B cell (primary cell): ENCODE data around the gene PLEKHH2. TPM values are rescaled to one million over a fixed set of nuclear protein-coding genes. Genes with fewer than 3 reads are reported as not detected.

Experiments used
- ATAC-seq: fragments of 200-7000 bp; cut with Tn5 transposase; one replicate; pipeline ENCODE4 v1.10.0; 2021; ENCODE audit warnings: low read depth, mild to moderate bottlenecking, moderate number of reproducible peaks, moderate library complexity
- CTCF ChIA-PET: fragments of 350-600 bp; sonication (Branson Sonifier 250); formaldehyde crosslinking; loops from one replicate; lab custom pipeline; 2021; ENCODE audit warnings: antibody characterized with exemption, inconsistent platforms; lab: Charles Lee
- POLR2A ChIA-PET: fragments of 350-600 bp; sonication (Branson Sonifier 250); formaldehyde crosslinking; loops from one replicate; lab custom pipeline; 2021; ENCODE audit warnings: antibody characterized with exemption; lab: Charles Lee
- DNase-seq: peaks from one replicate; pipeline ENCODE4 v3.0.0; 2013
- H2AFZ ChIP-seq: 2 replicates; pipeline ENCODE4 v1.6.1; 2012; ENCODE audit warnings: mild to moderate bottlenecking, low read depth, low read length; ENCODE audit not compliant: insufficient read depth, poor library complexity, severe bottlenecking
- H3K27ac ChIP-seq, 2 donors: 1 replicate in 1 of 2; 2 replicates in 1 of 2; pipeline ENCODE4 v1.5.1; 2012 to 2013; ENCODE audit warnings: low read length in 2 of 2, mild to moderate bottlenecking in 2 of 2, moderate library complexity in 1 of 2
- H3K27me3 ChIP-seq, 4 experiments: fragments of 200-600 bp in 1 of 4; sonication (generic) in 1 of 4; replicated peaks in 1 of 4; 1 replicate in 2 of 4; 2 replicates in 2 of 4; pipeline versions ENCODE4 v1.6.1 to v1.7.0; 2013 to 2016; ENCODE audit warnings: low read length in 3 of 4, mild to moderate bottlenecking in 2 of 4, mixed read lengths in 1 of 4, moderate library complexity in 1 of 4; ENCODE audit not compliant: insufficient read depth in 4 of 4, control insufficient read depth in 3 of 4; ENCODE audit errors: control extremely low read depth in 1 of 4
- H3K36me3 ChIP-seq, 2 experiments: replicated peaks in 1 of 2; 1 replicate in 1 of 2; 2 replicates in 1 of 2; pipeline versions ENCODE4 v1.6.1 to v1.7.1; 2013; ENCODE audit warnings: low read length in 1 of 2; ENCODE audit not compliant: insufficient read depth in 2 of 2, control insufficient read depth in 1 of 2; ENCODE audit errors: control extremely low read depth in 1 of 2, extremely low read depth in 1 of 2
- H3K4me1 ChIP-seq, 2 donors: fragments of 200-600 bp in 1 of 2; sonication (generic) in 1 of 2; 1 replicate in 1 of 2; 2 replicates in 1 of 2; pipeline versions ENCODE4 v1.5.1 to v1.6.1; 2013 to 2017; ENCODE audit warnings: low read length in 2 of 2; ENCODE audit not compliant: control insufficient read depth in 2 of 2, insufficient read depth in 2 of 2
- H3K4me2 ChIP-seq: replicated peaks from 2 replicates; pipeline ENCODE3; 2012; ENCODE audit warnings: mild to moderate bottlenecking, low read depth, low read length; ENCODE audit not compliant: poor library complexity, severe bottlenecking
- H3K4me3 ChIP-seq, 5 experiments: fragments of 200-600 bp in 1 of 5; sonication (generic) in 1 of 5; 1 replicate in 3 of 5; 2 replicates in 2 of 5; pipeline versions ENCODE4 v1.5.1 to v1.7.0; 2011 to 2016; ENCODE audit warnings: low read length in 4 of 5, mild to moderate bottlenecking in 4 of 5, low read depth in 2 of 5, control low read depth in 1 of 5, moderate library complexity in 1 of 5; ENCODE audit not compliant: insufficient read depth in 1 of 5; ENCODE audit errors: control extremely low read depth in 1 of 5, extremely low read depth in 1 of 5
- H3K79me2 ChIP-seq: fragments of 200-600 bp; sonication (generic); one replicate; pipeline ENCODE4 v1.6.0; 2016; ENCODE audit warnings: low read length; ENCODE audit not compliant: control insufficient read depth, insufficient read depth
- H3K9ac ChIP-seq: fragments of 200-600 bp; sonication (generic); 2 replicates; pipeline ENCODE4 v1.6.1; 2017; ENCODE audit warnings: mild to moderate bottlenecking, low read length, moderate library complexity
- H3K9me3 ChIP-seq, 3 donors: one replicate each; pipeline versions ENCODE4 v1.6.1 to v1.7.1; 2013; ENCODE audit warnings: low read length in 2 of 3; ENCODE audit not compliant: control insufficient read depth in 2 of 3, insufficient read depth in 1 of 3; ENCODE audit errors: control extremely low read depth in 1 of 3
- H4K20me1 ChIP-seq: 2 replicates; pipeline ENCODE4 v1.6.0; 2012; ENCODE audit warnings: mild to moderate bottlenecking, low read length; ENCODE audit not compliant: insufficient read depth, control insufficient read depth, poor library complexity, severe bottlenecking
- H3K27ac Mint-ChIP-seq: one replicate; pipeline ENCODE4 v1.8.0; 2021; ENCODE audit warnings: mixed read lengths
- H3K27me3 Mint-ChIP-seq: one replicate; pipeline ENCODE4 v1.8.0; 2021; ENCODE audit warnings: mixed read lengths
- H3K4me1 Mint-ChIP-seq: one replicate; pipeline ENCODE4 v1.8.0; 2021; ENCODE audit warnings: mixed read lengths
- H3K4me3 Mint-ChIP-seq: one replicate; pipeline ENCODE4 v1.8.0; 2021; ENCODE audit warnings: mixed read lengths
- H3K9me3 Mint-ChIP-seq: one replicate; pipeline ENCODE4 v1.8.0; 2022; ENCODE audit warnings: mixed read lengths; ENCODE audit not compliant: insufficient read depth
- EZH2 ChIP-seq: IDR thresholded peaks from 2 replicates; pipeline ENCODE4 v1.6.1; 2012; ENCODE audit warnings: borderline replicate concordance, low read depth, mild to moderate bottlenecking, moderate library complexity, low read length; ENCODE audit not compliant: insufficient read depth, poor library complexity, severe bottlenecking
- WGBS: methylation state at CpG from one replicate; pipeline ENCODE4 v1.1.5; 2013; ENCODE audit warnings: missing lambda C conversion rate; ENCODE audit not compliant: insufficient coverage; 5-methylcytosine and 5-hydroxymethylcytosine counted together
- intact Hi-C: fragments of 100-400 bp; cut with micrococcal nuclease; formaldehyde crosslinking; loops from one replicate; pipeline ENCODE4 v1.10.0; 2022
- polyA plus RNA-seq: library from polyadenylated mRNA; depleted of rRNA; stranded (reverse); fragments of >200 nt; gene quantifications from 2 replicates; pipeline ENCODE4 v1.2.3, GENCODE V29; 2012
- total RNA-seq, 2 donors: library from RNA; stranded (reverse); fragments of 120-200 nt in 1 of 2; gene quantifications; 1 replicate in 1 of 2; 2 replicates in 1 of 2; pipeline versions ENCODE4 v1.2.3 to v1.2.4, GENCODE V29; 2013 to 2022
- TF ChIP-seq, protein P1 (sequence below): fragments of 200-600 bp; IDR thresholded peaks from one replicate; pipeline ENCODE4 v1.8.0; 2022; ENCODE audit warnings: antibody characterized with exemption, mild to moderate bottlenecking

PLEKHH2 gene
- total and polyA plus RNA-seq, 2 donors (not counting 1 experiment from before 2014, with no cell fraction given): 0.17 to 0.19 TPM

DNA sequence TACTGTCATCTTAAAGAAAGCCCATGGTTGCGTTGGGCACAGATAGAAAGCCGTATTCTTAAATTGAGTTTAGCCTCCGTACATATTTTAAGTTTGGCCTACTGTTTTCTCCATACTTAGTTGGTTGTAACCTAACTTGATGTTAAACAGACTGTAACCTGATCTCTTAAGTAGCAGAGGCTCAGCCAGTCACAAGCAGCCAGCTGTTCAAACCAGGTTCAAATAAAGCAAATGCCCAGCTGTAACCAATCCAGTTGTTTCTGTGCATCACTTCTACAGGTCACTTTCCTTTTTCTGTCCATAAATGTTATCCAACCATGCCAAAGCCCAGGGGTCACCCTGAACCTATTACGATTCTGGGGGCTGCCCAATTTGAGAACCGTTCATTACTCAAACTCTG is 31.2 kb upstream of the PLEKHH2 start:
- H3K27ac Mint-ChIP-seq: no peak overlapping the region
- no peak overlapping the region for H3K27ac ChIP-seq
- H3K79me2 ChIP-seq: no peaks in the 10 kb centered on the region
- H3K9me3 Mint-ChIP-seq: no peaks in the 10 kb centered on the region
- no peaks in the 10 kb centered on the region for H3K27me3 Mint-ChIP-seq
- intact Hi-C loops: no loop called here
- no peak overlapping the region for H3K4me3 Mint-ChIP-seq
- H2AFZ ChIP-seq: no peak overlapping the region
- H3K27me3 ChIP-seq: no peaks in the 10 kb centered on the region
- no peaks in the 10 kb centered on the region for H3K36me3 ChIP-seq
- H4K20me1 ChIP-seq: no peaks in the 10 kb centered on the region
- DNase-seq (no peak), ATAC-seq (no peak)
- no peak overlapping the region for H3K4me3 ChIP-seq
- no peaks in the 10 kb centered on the region for H3K4me1 ChIP-seq
- no peak overlapping the region for H3K9ac ChIP-seq
- H3K4me1 Mint-ChIP-seq: no peaks in the 10 kb centered on the region
- ChIA-PET POLR2A (no interaction called here), CTCF (interaction anchor here (1.7 to 2.6 kb wide), 4 partner anchors 8 to 777 kb away, joined by 5 to 11 read pairs (median 8); partner anchors contain the start of gene THADA)
- no peaks in the 10 kb centered on the region for H3K9me3 ChIP-seq
- no CpG with 5 or more reads among the region's 5 CpGs for WGBS
- TF ChIP-seq, protein P1, sequence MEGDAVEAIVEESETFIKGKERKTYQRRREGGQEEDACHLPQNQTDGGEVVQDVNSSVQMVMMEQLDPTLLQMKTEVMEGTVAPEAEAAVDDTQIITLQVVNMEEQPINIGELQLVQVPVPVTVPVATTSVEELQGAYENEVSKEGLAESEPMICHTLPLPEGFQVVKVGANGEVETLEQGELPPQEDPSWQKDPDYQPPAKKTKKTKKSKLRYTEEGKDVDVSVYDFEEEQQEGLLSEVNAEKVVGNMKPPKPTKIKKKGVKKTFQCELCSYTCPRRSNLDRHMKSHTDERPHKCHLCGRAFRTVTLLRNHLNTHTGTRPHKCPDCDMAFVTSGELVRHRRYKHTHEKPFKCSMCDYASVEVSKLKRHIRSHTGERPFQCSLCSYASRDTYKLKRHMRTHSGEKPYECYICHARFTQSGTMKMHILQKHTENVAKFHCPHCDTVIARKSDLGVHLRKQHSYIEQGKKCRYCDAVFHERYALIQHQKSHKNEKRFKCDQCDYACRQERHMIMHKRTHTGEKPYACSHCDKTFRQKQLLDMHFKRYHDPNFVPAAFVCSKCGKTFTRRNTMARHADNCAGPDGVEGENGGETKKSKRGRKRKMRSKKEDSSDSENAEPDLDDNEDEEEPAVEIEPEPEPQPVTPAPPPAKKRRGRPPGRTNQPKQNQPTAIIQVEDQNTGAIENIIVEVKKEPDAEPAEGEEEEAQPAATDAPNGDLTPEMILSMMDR: no peak
- TF ChIP-seq EZH2: no peak
- no peak overlapping the region for H3K4me2 ChIP-seq

DNA sequence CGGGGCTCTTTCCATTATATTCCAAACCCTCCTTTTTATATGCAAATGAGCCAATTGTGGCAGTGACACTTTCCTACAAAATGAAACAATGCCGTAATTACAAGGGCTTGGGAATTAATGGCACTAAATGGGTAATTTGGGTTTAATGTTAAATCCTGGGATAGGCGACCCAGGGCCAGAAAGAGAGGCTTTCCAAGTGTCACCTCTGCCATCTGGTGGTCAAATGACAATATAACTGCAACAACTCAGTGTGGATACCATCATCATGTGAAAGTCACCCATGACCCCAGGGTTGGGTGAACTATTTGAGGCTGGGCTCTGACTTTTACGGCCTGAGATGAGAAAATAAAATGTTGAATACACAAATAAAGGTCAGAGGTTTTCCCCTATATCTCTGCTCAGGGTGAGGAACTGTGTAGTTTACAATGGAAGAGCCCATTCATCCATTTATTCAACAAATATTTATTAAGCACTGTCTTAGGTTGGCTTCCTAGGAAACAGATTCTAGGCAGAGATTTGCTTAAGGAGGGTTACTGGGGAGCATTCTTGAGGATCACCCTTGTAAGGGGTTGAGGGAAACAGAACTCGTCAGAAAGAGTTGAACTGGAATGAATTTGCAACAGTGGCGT is 27.7 kb upstream of the PLEKHH2 start:
- Histone ChIP-seq H3K27me3 (no peaks in the 10 kb centered on the region), H3K79me2 (no peaks in the 10 kb centered on the region), H3K9ac (no peak overlapping the region), H3K9me3 (no peaks in the 10 kb centered on the region), H3K4me2 (no peak overlapping the region), H4K20me1 (no peaks in the 10 kb centered on the region), H3K36me3 (no peaks in the 10 kb centered on the region), H3K4me1 (no peaks in the 10 kb centered on the region), H3K4me3 (no peak overlapping the region), H3K27ac (no peak overlapping the region), H2AFZ (no peak overlapping the region)
- ChIA-PET CTCF (interaction anchor here (0.6 to 4.4 kb wide), 16 partner anchors 9 to 787 kb away, joined by 3 to 39 read pairs (median 3); partner anchors contain the start of gene THADA), POLR2A (no interaction called here)
- H3K27me3 Mint-ChIP-seq: no peaks in the 10 kb centered on the region
- no peak overlapping the region for H3K27ac Mint-ChIP-seq
- TF ChIP-seq EZH2: no peak
- TF ChIP-seq, protein P1: peak; percentile 87
- intact Hi-C loops: loop anchor here (1.0 kb wide), 2 partner anchors 13 to 782 kb away; partner anchors contain the start of gene THADA
- H3K4me1 Mint-ChIP-seq: no peaks in the 10 kb centered on the region
- DNase-seq (peak; percentile 67), ATAC-seq (peak; percentile 71)
- WGBS: 67% methylated on average over 3 of the region's 6 CpGs
- H3K9me3 Mint-ChIP-seq: no peaks in the 10 kb centered on the region
- no peak overlapping the region for H3K4me3 Mint-ChIP-seq
